Measurements from ENCODE around the gene DOCK9. TPM values are rescaled to one million over a fixed set of nuclear protein-coding genes. Genes with fewer than 3 reads are reported as not detected.

The DOCK9 gene
- total RNA-seq, 1 experiment from 2014 or later, result 30.5 TPM

- no TSS peak for BruUV-seq (replicated peaks)
- TF ChIP-seq POLR2AphosphoS5 (IDR thresholded peaks at IDR 0.05; ENCODE audit: low read depth, low read length) (no peak), SIN3A (IDR thresholded peaks at IDR 0.05; ENCODE audit: borderline replicate concordance, insufficient read depth, low read depth, low read length) (no peak), TCF7L2 (IDR thresholded peaks at IDR 0.05; ENCODE audit: low read depth, low read length) (no peak), CTCF (IDR thresholded peaks at IDR 0.05) (no peak), REST (IDR thresholded peaks at IDR 0.05; ENCODE audit: insufficient read depth in 1 of 2, low read depth in 2 of 2, low read length in 1 of 2) (no peak)
- CTCF ChIA-PET, result no interaction called here
- DNase-seq (ENCODE audit: low read depth, low spot score) (no peak), ATAC-seq (no peak)
- Histone ChIP-seq H3K9me3 (ENCODE audit: control insufficient read depth, insufficient read depth, low read depth, low read length) (no peaks in the 10 kb centered on the region), H3K4me3 (ENCODE audit: low read depth in 2 of 2, low read length in 2 of 2) (no peak overlapping the region), H3K4me1 (ENCODE audit: control insufficient read depth, insufficient read depth, low read length) (no peaks in the 10 kb centered on the region), H3K27ac (ENCODE audit: low read length) (no peak overlapping the region), H3K27me3 (ENCODE audit: control insufficient read depth, insufficient read depth, low read length) (no peaks in the 10 kb centered on the region), H3K36me3 (ENCODE audit: control insufficient read depth, insufficient read depth, low read length) (no peaks in the 10 kb centered on the region)
- POLR2A ChIA-PET, result no interaction called here
- in situ Hi-C loops (cut with HindIII; ENCODE audit: low pct_unique_long_range_greater_than_20kb, low sequenced_read_pairs) (no loop called here), intact Hi-C loops (cut with micrococcal nuclease; ENCODE audit: unreplicated experiment) (no loop called here)
Observed at GRCh38 chr13:98955336-98955735, 22.5 kb downstream of the DOCK9 start.

- ATAC-seq (no peak), DNase-seq (ENCODE audit: low read depth, low spot score) (no peak)
- H3K9me3 ChIP-seq (ENCODE audit: control insufficient read depth, insufficient read depth, low read depth, low read length), result no peaks in the 10 kb centered on the region
- TF ChIP-seq REST (IDR thresholded peaks at IDR 0.05; ENCODE audit: insufficient read depth in 1 of 2, low read depth in 2 of 2, low read length in 1 of 2) (no peak), POLR2AphosphoS5 (IDR thresholded peaks at IDR 0.05; ENCODE audit: low read depth, low read length) (no peak), CTCF (IDR thresholded peaks at IDR 0.05) (no peak), SIN3A (IDR thresholded peaks at IDR 0.05; ENCODE audit: borderline replicate concordance, insufficient read depth, low read depth, low read length) (no peak), TCF7L2 (IDR thresholded peaks at IDR 0.05; ENCODE audit: low read depth, low read length) (no peak)
- POLR2A ChIA-PET, result no interaction called here
- intact Hi-C loops (cut with micrococcal nuclease; ENCODE audit: unreplicated experiment), result no loop called here
- no peaks in the 10 kb centered on the region for H3K27me3 ChIP-seq (ENCODE audit: control insufficient read depth, insufficient read depth, low read length)
- CTCF ChIA-PET, result no interaction called here
- BruUV-seq (replicated peaks), result no TSS peak
- in situ Hi-C loops (cut with HindIII; ENCODE audit: low pct_unique_long_range_greater_than_20kb, low sequenced_read_pairs), result no loop called here
- no peak overlapping the region for H3K27ac ChIP-seq (ENCODE audit: low read length)
- H3K4me3 ChIP-seq (ENCODE audit: low read depth in 2 of 2, low read length in 2 of 2), result no peak overlapping the region
- no peaks in the 10 kb centered on the region for H3K36me3 ChIP-seq (ENCODE audit: control insufficient read depth, insufficient read depth, low read length)
- no peaks in the 10 kb centered on the region for H3K4me1 ChIP-seq (ENCODE audit: control insufficient read depth, insufficient read depth, low read length)
Observed at GRCh38 chr13:98954313-98954712, 23.6 kb downstream of the DOCK9 start.

Data from Panc1 (cell line).